Measurements from ENCODE around the gene TAB2. TPM values are rescaled to one million over a fixed set of nuclear protein-coding genes. Genes with fewer than 3 reads are reported as not detected.

TAB2 gene
- total RNA-seq, 1 donor from 2014 or later, result 81.8 TPM

DNA sequence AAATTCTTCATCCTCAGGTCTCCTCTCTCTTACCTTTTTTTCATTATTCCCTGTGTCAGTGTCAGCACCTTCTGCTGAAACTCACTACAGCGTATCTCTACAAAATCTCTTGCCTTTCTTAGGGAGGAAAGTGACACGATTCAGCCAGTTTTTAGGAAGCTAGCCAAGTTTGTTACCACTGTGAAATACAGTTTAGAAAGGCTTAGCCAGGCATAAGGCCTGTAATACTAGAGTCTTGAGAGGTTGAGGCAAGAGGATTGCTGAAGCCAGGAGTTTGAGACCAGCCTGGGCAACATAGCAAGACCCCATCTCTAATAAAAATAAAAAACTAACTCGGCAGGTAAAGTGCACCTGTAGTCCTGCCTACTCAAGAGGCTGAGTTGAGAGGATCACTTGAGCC lies 16.7 kb downstream of the TAB2 start:
- Histone ChIP-seq H3K79me2 (ENCODE audit: insufficient read depth, low read length) (peaks cover 100% of the 10 kb centered on the region), H3K4me2 (ENCODE audit: low read length) (peak overlapping the region; percentile 68), H2AFZ (ENCODE audit: low read depth, low read length) (no peak overlapping the region), H3K27me3 (ENCODE audit: insufficient read depth, low read length) (no peaks in the 10 kb centered on the region), H3K27ac (ENCODE audit: low read depth, low read length) (peak overlapping the region; percentile 61), H3K36me3 (ENCODE audit: insufficient read depth, low read length) (no peaks in the 10 kb centered on the region), H3K4me3 (ENCODE audit: insufficient read depth, low read depth, low read length) (no peak overlapping the region), H3K4me1 (ENCODE audit: insufficient read depth, low read length) (peaks cover 51% of the 10 kb centered on the region), H3K9me3 (ENCODE audit: insufficient read depth, low read depth, low read length) (no peaks in the 10 kb centered on the region), H4K20me1 (ENCODE audit: insufficient read depth, low read length) (peaks cover 88% of the 10 kb centered on the region), H3K9ac (ENCODE audit: low read length) (peak overlapping the region; percentile 35)
- Mint-ChIP-seq H3K27me3 (ENCODE audit: low read depth, unreplicated experiment) (no peaks in the 10 kb centered on the region), H3K27ac (ENCODE audit: unreplicated experiment) (peak overlapping the region; percentile 49), H3K9me3 (ENCODE audit: unreplicated experiment) (peaks cover 2% of the 10 kb centered on the region), H3K36me3 (ENCODE audit: low read depth, unreplicated experiment) (peaks cover under 1% of the 10 kb centered on the region), H3K4me3 (ENCODE audit: unreplicated experiment) (peak overlapping the region; percentile 36), H3K4me1 (ENCODE audit: low read depth, unreplicated experiment) (peaks cover 76% of the 10 kb centered on the region)
- DNase-seq (ENCODE audit: low read depth) (peak; percentile 51), FAIRE-seq (no peak)
- TF ChIP-seq, protein P1, sequence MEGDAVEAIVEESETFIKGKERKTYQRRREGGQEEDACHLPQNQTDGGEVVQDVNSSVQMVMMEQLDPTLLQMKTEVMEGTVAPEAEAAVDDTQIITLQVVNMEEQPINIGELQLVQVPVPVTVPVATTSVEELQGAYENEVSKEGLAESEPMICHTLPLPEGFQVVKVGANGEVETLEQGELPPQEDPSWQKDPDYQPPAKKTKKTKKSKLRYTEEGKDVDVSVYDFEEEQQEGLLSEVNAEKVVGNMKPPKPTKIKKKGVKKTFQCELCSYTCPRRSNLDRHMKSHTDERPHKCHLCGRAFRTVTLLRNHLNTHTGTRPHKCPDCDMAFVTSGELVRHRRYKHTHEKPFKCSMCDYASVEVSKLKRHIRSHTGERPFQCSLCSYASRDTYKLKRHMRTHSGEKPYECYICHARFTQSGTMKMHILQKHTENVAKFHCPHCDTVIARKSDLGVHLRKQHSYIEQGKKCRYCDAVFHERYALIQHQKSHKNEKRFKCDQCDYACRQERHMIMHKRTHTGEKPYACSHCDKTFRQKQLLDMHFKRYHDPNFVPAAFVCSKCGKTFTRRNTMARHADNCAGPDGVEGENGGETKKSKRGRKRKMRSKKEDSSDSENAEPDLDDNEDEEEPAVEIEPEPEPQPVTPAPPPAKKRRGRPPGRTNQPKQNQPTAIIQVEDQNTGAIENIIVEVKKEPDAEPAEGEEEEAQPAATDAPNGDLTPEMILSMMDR (IDR thresholded peaks at IDR 0.05; ENCODE audit: insufficient read depth, low read depth, low read length), result no peak
- no peak for TF ChIP-seq EZH2 (IDR thresholded peaks at IDR 0.05; ENCODE audit: insufficient read depth, low read length)

DNA sequence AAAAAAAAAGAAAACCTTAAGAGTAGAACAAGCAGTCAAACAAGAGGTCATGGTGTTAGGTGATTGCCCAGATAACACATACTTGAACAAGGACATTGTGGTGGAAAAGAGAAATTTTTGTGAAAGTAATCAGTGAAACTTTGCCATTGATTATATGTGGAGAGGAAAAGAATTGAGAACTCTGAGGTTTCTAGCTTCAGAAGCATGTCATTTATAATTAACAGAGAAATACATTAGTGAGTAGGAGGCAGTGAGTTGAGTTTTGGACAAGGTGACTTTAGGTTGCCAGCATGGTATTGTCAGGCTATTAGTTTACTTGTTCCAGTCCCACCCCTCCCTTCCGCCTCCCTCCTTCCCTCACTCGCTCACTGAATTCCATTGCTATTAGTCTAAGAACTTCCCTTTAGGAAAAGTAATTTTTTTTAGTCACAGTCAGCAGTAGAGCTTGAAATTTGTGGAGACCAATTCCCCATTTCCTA lies 17.2 kb downstream of the TAB2 start:
- peaks cover 1% of the 10 kb centered on the region for H3K9me3 Mint-ChIP-seq (ENCODE audit: unreplicated experiment)
- Histone ChIP-seq H2AFZ (ENCODE audit: low read depth, low read length) (no peak overlapping the region), H3K4me3 (ENCODE audit: insufficient read depth, low read depth, low read length) (no peak overlapping the region), H4K20me1 (ENCODE audit: insufficient read depth, low read length) (peaks cover 84% of the 10 kb centered on the region), H3K4me2 (ENCODE audit: low read length) (peak overlapping the region; percentile 68), H3K4me1 (ENCODE audit: insufficient read depth, low read length) (peaks cover 51% of the 10 kb centered on the region), H3K27ac (ENCODE audit: low read depth, low read length) (peak overlapping the region; percentile 61), H3K9ac (ENCODE audit: low read length) (peak overlapping the region; percentile 35), H3K9me3 (ENCODE audit: insufficient read depth, low read depth, low read length) (no peaks in the 10 kb centered on the region), H3K36me3 (ENCODE audit: insufficient read depth, low read length) (no peaks in the 10 kb centered on the region), H3K79me2 (ENCODE audit: insufficient read depth, low read length) (peaks cover 99% of the 10 kb centered on the region), H3K27me3 (ENCODE audit: insufficient read depth, low read length) (no peaks in the 10 kb centered on the region)
- no peaks in the 10 kb centered on the region for H3K36me3 Mint-ChIP-seq (ENCODE audit: low read depth, unreplicated experiment)
- H3K27me3 Mint-ChIP-seq (ENCODE audit: low read depth, unreplicated experiment), result no peaks in the 10 kb centered on the region
- peak; percentile 85 for DNase-seq (ENCODE audit: low read depth)
- peak overlapping the region; percentile 62 for H3K4me3 Mint-ChIP-seq (ENCODE audit: unreplicated experiment)
- peaks cover 74% of the 10 kb centered on the region for H3K4me1 Mint-ChIP-seq (ENCODE audit: low read depth, unreplicated experiment)
- peak overlapping the region; percentile 89 for H3K27ac Mint-ChIP-seq (ENCODE audit: unreplicated experiment)
- peak; percentile 43 for FAIRE-seq
- TF ChIP-seq, protein P1 (IDR thresholded peaks at IDR 0.05; ENCODE audit: insufficient read depth, low read depth, low read length), result no peak
- no peak for TF ChIP-seq EZH2 (IDR thresholded peaks at IDR 0.05; ENCODE audit: insufficient read depth, low read length)

DNA sequence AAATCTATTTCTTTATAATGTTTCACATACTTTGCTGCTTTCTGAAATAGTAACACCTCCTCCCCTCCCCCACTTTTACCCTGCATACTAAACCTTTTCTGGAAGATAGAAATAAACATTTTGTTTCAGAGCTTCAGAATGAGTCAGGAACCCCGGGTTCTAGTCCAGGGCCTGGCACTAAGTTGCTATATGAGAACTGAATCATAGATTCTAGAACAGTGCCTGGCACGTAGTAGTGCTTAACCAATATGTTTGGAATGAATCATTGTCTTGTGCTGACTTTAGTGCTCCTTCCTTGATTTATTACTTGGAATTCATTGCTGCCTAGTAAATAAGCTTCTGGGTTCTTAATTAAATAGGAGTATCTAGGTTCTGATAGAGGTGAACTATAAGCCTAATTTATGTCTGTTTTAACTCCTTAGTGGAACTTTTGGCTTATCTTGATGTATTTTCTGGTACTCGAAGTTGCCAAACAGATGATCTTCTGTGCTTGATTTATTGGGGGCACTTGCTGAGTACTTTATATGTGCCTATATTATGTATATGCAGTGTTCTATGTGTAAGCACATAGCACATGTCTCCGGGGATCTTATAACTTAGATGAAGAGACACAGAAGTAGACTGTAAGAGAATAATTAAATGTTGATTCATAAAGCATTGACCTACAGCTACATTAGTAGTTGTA lies 18.6 kb downstream of the TAB2 start:
- H3K9me3 Mint-ChIP-seq (ENCODE audit: unreplicated experiment), result peaks cover 1% of the 10 kb centered on the region
- peaks cover 99% of the 10 kb centered on the region for H3K79me2 ChIP-seq (ENCODE audit: insufficient read depth, low read length)
- peaks cover 76% of the 10 kb centered on the region for H4K20me1 ChIP-seq (ENCODE audit: insufficient read depth, low read length)
- TF ChIP-seq, protein P1 (IDR thresholded peaks at IDR 0.05; ENCODE audit: insufficient read depth, low read depth, low read length), result no peak
- no peak for TF ChIP-seq EZH2 (IDR thresholded peaks at IDR 0.05; ENCODE audit: insufficient read depth, low read length)
- H3K27ac Mint-ChIP-seq (ENCODE audit: unreplicated experiment), result peak overlapping the region; percentile 94
- peak overlapping the region; percentile 10 for H3K9ac ChIP-seq (ENCODE audit: low read length)
- H3K27me3 Mint-ChIP-seq (ENCODE audit: low read depth, unreplicated experiment), result no peaks in the 10 kb centered on the region
- no peak for FAIRE-seq
- no peaks in the 10 kb centered on the region for H3K36me3 Mint-ChIP-seq (ENCODE audit: low read depth, unreplicated experiment)
- H2AFZ ChIP-seq (ENCODE audit: low read depth, low read length), result no peak overlapping the region
- H3K27me3 ChIP-seq (ENCODE audit: insufficient read depth, low read length), result no peaks in the 10 kb centered on the region
- peak overlapping the region; percentile 67 for H3K27ac ChIP-seq (ENCODE audit: low read depth, low read length)
- DNase-seq (ENCODE audit: low read depth), result peak; percentile 75
- H3K36me3 ChIP-seq (ENCODE audit: insufficient read depth, low read length), result no peaks in the 10 kb centered on the region
- peak overlapping the region; percentile 4 for H3K4me3 Mint-ChIP-seq (ENCODE audit: unreplicated experiment)
- H3K4me1 Mint-ChIP-seq (ENCODE audit: low read depth, unreplicated experiment), result peaks cover 69% of the 10 kb centered on the region
- no peaks in the 10 kb centered on the region for H3K9me3 ChIP-seq (ENCODE audit: insufficient read depth, low read depth, low read length)
- peaks cover 51% of the 10 kb centered on the region for H3K4me1 ChIP-seq (ENCODE audit: insufficient read depth, low read length)
- no peak overlapping the region for H3K4me3 ChIP-seq (ENCODE audit: insufficient read depth, low read depth, low read length)
- H3K4me2 ChIP-seq (ENCODE audit: low read length), result peak overlapping the region; percentile 43
